Adrenal gland (tissue), 5 donors: ENCODE measurements around the gene ZNF506.

ENCODE experiments used
- POLR2A ChIP-seq, 2 donors: fragments of 450-650 bp; IDR thresholded peaks; one replicate each; pipeline ENCODE4 v1.6.1; 2017; ENCODE audit warnings: antibody characterized with exemption in 2 of 2, mild to moderate bottlenecking in 2 of 2, moderate library complexity in 1 of 2
- TF ChIP-seq, protein P1 (sequence below), 6 experiments: fragments of 450-650 bp in 4 of 6; fragments of 200-600 bp in 2 of 6; sonication (generic) in 1 of 6; IDR thresholded peaks; 1 replicate in 5 of 6; 2 replicates in 1 of 6; pipeline versions ENCODE4 v1.5.1 to v1.8.0; 2016 to 2021; ENCODE audit warnings: antibody characterized with exemption in 6 of 6, mild to moderate bottlenecking in 2 of 6, moderate library complexity in 1 of 6
- donor health status: DM: no; HTN: no; CAD: no.

DNA sequence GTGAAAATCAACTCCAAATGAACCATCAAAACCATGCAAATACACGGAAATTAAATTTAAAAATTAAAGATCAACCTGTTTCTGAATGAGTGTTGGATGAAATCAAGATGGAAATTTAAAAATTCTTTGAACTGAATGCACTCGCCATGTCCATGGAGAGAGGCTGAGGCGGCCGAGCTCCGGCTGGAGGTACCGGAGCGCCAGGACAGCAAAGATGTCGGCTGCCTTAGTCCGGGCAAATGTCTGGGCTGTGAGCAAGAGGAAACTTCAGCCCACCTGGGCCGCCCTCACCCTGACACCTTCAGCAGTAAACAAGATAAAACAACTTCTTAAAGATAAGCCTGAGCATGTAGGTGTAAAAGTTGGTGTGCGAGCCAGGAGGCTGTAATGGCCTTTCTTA is 5.3 kb upstream of the ZNF506 start:
- TF ChIP-seq, protein P1, sequence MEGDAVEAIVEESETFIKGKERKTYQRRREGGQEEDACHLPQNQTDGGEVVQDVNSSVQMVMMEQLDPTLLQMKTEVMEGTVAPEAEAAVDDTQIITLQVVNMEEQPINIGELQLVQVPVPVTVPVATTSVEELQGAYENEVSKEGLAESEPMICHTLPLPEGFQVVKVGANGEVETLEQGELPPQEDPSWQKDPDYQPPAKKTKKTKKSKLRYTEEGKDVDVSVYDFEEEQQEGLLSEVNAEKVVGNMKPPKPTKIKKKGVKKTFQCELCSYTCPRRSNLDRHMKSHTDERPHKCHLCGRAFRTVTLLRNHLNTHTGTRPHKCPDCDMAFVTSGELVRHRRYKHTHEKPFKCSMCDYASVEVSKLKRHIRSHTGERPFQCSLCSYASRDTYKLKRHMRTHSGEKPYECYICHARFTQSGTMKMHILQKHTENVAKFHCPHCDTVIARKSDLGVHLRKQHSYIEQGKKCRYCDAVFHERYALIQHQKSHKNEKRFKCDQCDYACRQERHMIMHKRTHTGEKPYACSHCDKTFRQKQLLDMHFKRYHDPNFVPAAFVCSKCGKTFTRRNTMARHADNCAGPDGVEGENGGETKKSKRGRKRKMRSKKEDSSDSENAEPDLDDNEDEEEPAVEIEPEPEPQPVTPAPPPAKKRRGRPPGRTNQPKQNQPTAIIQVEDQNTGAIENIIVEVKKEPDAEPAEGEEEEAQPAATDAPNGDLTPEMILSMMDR (IDR thresholded peaks at IDR 0.05): no peak
- TF ChIP-seq POLR2A (IDR thresholded peaks at IDR 0.05): no peak
